Vagina (tissue), 2 donors: ENCODE results near the gene AANAT.

ENCODE experiments used
- CTCF ChIP-seq, 3 experiments: fragments of 450-650 bp in 2 of 3; fragments of 200-600 bp in 1 of 3; sonication (generic) in 1 of 3; IDR thresholded peaks; one replicate each; pipeline ENCODE4 v1.5.1; 2017 to 2019; ENCODE audit warnings: antibody characterized with exemption in 3 of 3, mild to moderate bottlenecking in 2 of 3, moderate library complexity in 2 of 3
- POLR2A ChIP-seq, 2 donors: fragments of 450-650 bp; IDR thresholded peaks; one replicate each; pipeline ENCODE4 v1.6.1; 2017; ENCODE audit warnings: antibody characterized with exemption in 2 of 2, mild to moderate bottlenecking in 2 of 2, moderate library complexity in 2 of 2
- POLR2AphosphoS5 ChIP-seq, 2 donors: sonication (generic); formaldehyde crosslinking; IDR thresholded peaks; one replicate each; pipeline ENCODE4 v1.9.0; 2017; ENCODE audit warnings: antibody characterized with exemption in 2 of 2, mild to moderate bottlenecking in 2 of 2, low read depth in 1 of 2; ENCODE audit not compliant: insufficient read depth in 1 of 2

- TF ChIP-seq CTCF (IDR thresholded peaks at IDR 0.05) (no peak), POLR2AphosphoS5 (IDR thresholded peaks at IDR 0.05; ENCODE audit: insufficient read depth in 1 of 2, low read depth in 1 of 2) (no peak), POLR2A (IDR thresholded peaks at IDR 0.05) (no peak)
Observed at GRCh38 chr17:76468634-76469010, 1.2 kb downstream of the AANAT start.
